HL-60 (cell line): Measurements from ENCODE around the gene GPX4.

Experiments
- TF ChIP-seq, protein P1 (sequence below): IDR thresholded peaks from one replicate; pipeline ENCODE4 v1.5.1; 2011; ENCODE audit warnings: low read length, control low read depth, inconsistent platforms; ENCODE audit not compliant: insufficient read depth
- TF ChIP-seq, protein P2 (sequence below): IDR thresholded peaks from 2 replicates; pipeline ENCODE4 v1.6.1; 2012; ENCODE audit warnings: low read depth; ENCODE audit not compliant: insufficient replicate concordance

DNA sequence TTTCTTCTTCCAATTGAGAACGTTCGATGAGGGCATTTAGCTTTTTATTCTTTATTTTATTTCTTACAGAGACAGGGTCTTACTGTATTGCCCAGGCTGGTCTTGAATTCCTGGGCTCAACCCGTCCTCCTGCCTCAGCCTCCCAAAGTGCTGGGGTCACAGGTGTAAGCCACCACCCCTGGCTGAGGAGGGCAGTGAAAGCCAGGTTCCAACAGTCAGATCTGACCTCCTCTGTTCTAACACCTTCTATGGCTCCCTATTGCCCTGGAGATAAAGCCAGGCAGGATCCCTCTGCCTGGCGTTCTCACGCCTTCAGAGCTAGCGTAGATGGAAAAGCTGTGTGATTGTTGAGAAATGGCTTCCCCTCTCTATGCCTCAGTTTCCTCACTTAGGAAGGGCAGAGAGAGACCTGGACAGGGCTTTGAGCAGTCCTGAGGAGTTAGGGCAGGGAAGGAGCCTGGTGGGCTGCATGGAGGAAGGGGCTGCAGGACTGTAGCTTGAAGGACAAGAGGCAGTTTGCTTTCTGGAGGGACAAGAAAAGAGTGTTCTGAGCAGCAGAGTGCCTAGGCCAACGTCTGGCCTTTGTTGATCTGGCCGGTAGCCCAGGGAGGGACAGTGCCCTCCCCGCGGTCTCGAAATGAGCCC lies 31.3 kb upstream of the GPX4 start:
- TF ChIP-seq, protein P1, sequence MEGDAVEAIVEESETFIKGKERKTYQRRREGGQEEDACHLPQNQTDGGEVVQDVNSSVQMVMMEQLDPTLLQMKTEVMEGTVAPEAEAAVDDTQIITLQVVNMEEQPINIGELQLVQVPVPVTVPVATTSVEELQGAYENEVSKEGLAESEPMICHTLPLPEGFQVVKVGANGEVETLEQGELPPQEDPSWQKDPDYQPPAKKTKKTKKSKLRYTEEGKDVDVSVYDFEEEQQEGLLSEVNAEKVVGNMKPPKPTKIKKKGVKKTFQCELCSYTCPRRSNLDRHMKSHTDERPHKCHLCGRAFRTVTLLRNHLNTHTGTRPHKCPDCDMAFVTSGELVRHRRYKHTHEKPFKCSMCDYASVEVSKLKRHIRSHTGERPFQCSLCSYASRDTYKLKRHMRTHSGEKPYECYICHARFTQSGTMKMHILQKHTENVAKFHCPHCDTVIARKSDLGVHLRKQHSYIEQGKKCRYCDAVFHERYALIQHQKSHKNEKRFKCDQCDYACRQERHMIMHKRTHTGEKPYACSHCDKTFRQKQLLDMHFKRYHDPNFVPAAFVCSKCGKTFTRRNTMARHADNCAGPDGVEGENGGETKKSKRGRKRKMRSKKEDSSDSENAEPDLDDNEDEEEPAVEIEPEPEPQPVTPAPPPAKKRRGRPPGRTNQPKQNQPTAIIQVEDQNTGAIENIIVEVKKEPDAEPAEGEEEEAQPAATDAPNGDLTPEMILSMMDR: no peak
- TF ChIP-seq, protein P2, sequence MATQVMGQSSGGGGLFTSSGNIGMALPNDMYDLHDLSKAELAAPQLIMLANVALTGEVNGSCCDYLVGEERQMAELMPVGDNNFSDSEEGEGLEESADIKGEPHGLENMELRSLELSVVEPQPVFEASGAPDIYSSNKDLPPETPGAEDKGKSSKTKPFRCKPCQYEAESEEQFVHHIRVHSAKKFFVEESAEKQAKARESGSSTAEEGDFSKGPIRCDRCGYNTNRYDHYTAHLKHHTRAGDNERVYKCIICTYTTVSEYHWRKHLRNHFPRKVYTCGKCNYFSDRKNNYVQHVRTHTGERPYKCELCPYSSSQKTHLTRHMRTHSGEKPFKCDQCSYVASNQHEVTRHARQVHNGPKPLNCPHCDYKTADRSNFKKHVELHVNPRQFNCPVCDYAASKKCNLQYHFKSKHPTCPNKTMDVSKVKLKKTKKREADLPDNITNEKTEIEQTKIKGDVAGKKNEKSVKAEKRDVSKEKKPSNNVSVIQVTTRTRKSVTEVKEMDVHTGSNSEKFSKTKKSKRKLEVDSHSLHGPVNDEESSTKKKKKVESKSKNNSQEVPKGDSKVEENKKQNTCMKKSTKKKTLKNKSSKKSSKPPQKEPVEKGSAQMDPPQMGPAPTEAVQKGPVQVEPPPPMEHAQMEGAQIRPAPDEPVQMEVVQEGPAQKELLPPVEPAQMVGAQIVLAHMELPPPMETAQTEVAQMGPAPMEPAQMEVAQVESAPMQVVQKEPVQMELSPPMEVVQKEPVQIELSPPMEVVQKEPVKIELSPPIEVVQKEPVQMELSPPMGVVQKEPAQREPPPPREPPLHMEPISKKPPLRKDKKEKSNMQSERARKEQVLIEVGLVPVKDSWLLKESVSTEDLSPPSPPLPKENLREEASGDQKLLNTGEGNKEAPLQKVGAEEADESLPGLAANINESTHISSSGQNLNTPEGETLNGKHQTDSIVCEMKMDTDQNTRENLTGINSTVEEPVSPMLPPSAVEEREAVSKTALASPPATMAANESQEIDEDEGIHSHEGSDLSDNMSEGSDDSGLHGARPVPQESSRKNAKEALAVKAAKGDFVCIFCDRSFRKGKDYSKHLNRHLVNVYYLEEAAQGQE: no peak
